Measurements from ENCODE around the gene HMG20B.
A peak's percentile ranks its signal among the peaks of the same experiment; 100 is the strongest.

Gene HMG20B

GRCh38 chr19:3622224-3622623 lies 49.5 kb downstream of the HMG20B start:
- no peak for DNase-seq

GRCh38 chr19:3623716-3624115 lies 51.0 kb downstream of the HMG20B start:
- no peak for DNase-seq

GRCh38 chr19:3625996-3626472 lies 53.3 kb downstream of the HMG20B start:
- no peak for DNase-seq

GRCh38 chr19:3626473-3627350 lies 54.0 kb downstream of the HMG20B start, which contains the start of gene CACTIN:
Gene CACTIN (minus strand): TSS chr19:3626790. CDS start chr19:3626762, 28 bp downstream.
- peak; percentile 99 for DNase-seq

- DNase-seq = no peak
Measured at GRCh38 chr19:3627351-3627723, 54.6 kb downstream of the HMG20B start.
